Esophagus squamous epithelium (tissue), 4 donors: ENCODE results near the gene CRYBA1.

Experiments used
- CTCF ChIP-seq, 6 experiments: fragments of 450-650 bp in 4 of 6; fragments of 200-600 bp in 2 of 6; sonication (generic) in 2 of 6; IDR thresholded peaks; one replicate each; pipeline ENCODE4 v1.5.1; 2016 to 2019; ENCODE audit warnings: antibody characterized with exemption in 6 of 6, mild to moderate bottlenecking in 4 of 6, moderate library complexity in 4 of 6
- POLR2A ChIP-seq, 4 donors: fragments of 450-650 bp; IDR thresholded peaks; one replicate each; pipeline ENCODE4 v1.6.1; 2017; ENCODE audit warnings: antibody characterized with exemption in 4 of 4, mild to moderate bottlenecking in 4 of 4, moderate library complexity in 3 of 4

- TF ChIP-seq CTCF (IDR thresholded peaks at IDR 0.05) = no peak
- TF ChIP-seq POLR2A (IDR thresholded peaks at IDR 0.05) = no peak
Measured at GRCh38 chr17:29251184-29251583, 4.5 kb downstream of the CRYBA1 start.
